Endothelial cell of umbilical vein (primary cell): ENCODE measurements around the gene PRR19. TPM values are rescaled to one million over a fixed set of nuclear protein-coding genes. Genes with fewer than 3 reads are reported as not detected.

Experiments used
- BruUV-seq: library from RNA; stranded (reverse); fragments of 400-500 nt; replicated peaks from 2 replicates; lab custom pipeline; 2021; lab: Mats Ljungman, UMichigan
- CTCF ChIA-PET: fragments of 300-600, 350-600 bp; sonication (Branson Sonifier 250); formaldehyde crosslinking; loops from one replicate; lab custom pipeline; 2021; ENCODE audit warnings: antibody characterized with exemption, inconsistent platforms; lab: Charles Lee
- POLR2A ChIA-PET: fragments of 300-600, 350-600 bp; sonication (Branson Sonifier 250); formaldehyde crosslinking; loops from one replicate; lab custom pipeline; 2021; ENCODE audit warnings: antibody characterized with exemption, inconsistent platforms; lab: Charles Lee
- DNase-seq: peaks from one replicate; pipeline ENCODE4 v3.0.0-alpha.2; 2011; ENCODE audit warnings: low read depth, low spot score
- FAIRE-seq: peaks from 2 replicates; lab custom pipeline; 2011; peaks lifted over from hg19 to GRCh38; lab: Jason Lieb, UNC
- H2AFZ ChIP-seq: 2 replicates; pipeline ENCODE4 v1.6.0; 2012; ENCODE audit warnings: low read depth, low read length, control low read depth, inconsistent platforms
- H3K27ac ChIP-seq: 2 replicates; pipeline ENCODE4 v1.5.1; 2011; ENCODE audit warnings: low read depth, mild to moderate bottlenecking, control low read depth, low read length, moderate library complexity; ENCODE audit not compliant: insufficient read depth
- H3K27me3 ChIP-seq, 2 experiments: 2 replicates each; pipeline versions ENCODE4 v1.6.0 to v1.6.1; 2011; ENCODE audit warnings: low read length in 2 of 2, mixed read lengths in 1 of 2; ENCODE audit not compliant: control insufficient read depth in 2 of 2, insufficient read depth in 2 of 2
- H3K36me3 ChIP-seq, 2 experiments: 2 replicates in 1 of 2; 3 replicates in 1 of 2; pipeline ENCODE4 v1.5.1; 2011; ENCODE audit warnings: low read length in 2 of 2, mild to moderate bottlenecking in 1 of 2, moderate library complexity in 1 of 2; ENCODE audit not compliant: control insufficient read depth in 2 of 2, insufficient read depth in 2 of 2; ENCODE audit errors: extremely low read depth in 1 of 2
- H3K4me1 ChIP-seq: 3 replicates; pipeline ENCODE4 v1.5.1; 2011; ENCODE audit warnings: mild to moderate bottlenecking, low read length; ENCODE audit not compliant: control insufficient read depth, insufficient read depth; ENCODE audit errors: extremely low read depth
- H3K4me2 ChIP-seq: 2 replicates; pipeline ENCODE4 v1.6.1; 2011; ENCODE audit warnings: low read length, control low read depth, mixed read lengths; ENCODE audit not compliant: insufficient read depth
- H3K4me3 ChIP-seq, 3 experiments: fragments of 200-600 bp in 1 of 3; sonication (generic), shearing (Covaris generic) in 1 of 3; replicated peaks in 1 of 3; 2 replicates each; pipeline ENCODE4 v1.5.1; 2011 to 2016; ENCODE audit warnings: control low read depth in 3 of 3, low read length in 3 of 3, mild to moderate bottlenecking in 2 of 3, inconsistent platforms in 1 of 3, low read depth in 1 of 3, moderate library complexity in 1 of 3; ENCODE audit not compliant: insufficient read depth in 1 of 3
- H3K79me2 ChIP-seq: 2 replicates; pipeline ENCODE4 v1.6.0; 2012; ENCODE audit warnings: low read length, inconsistent platforms; ENCODE audit not compliant: control insufficient read depth, insufficient read depth
- H3K9ac ChIP-seq: replicated peaks from 2 replicates; pipeline ENCODE3; 2011; ENCODE audit warnings: low read length, control low read depth; ENCODE audit not compliant: insufficient read depth; ENCODE audit errors: extremely low read depth
- H3K9me1 ChIP-seq: replicated peaks from 3 replicates; pipeline ENCODE4 v1.6.0; 2011; ENCODE audit warnings: mild to moderate bottlenecking, low read length; ENCODE audit not compliant: control insufficient read depth, insufficient read depth; ENCODE audit errors: extremely low read depth
- H3K9me3 ChIP-seq: replicated peaks from 2 replicates; pipeline ENCODE4 v1.5.1; 2012; ENCODE audit warnings: low read length, inconsistent platforms; ENCODE audit not compliant: control insufficient read depth, insufficient read depth
- H4K20me1 ChIP-seq: replicated peaks from 2 replicates; pipeline ENCODE3; 2011; ENCODE audit warnings: mild to moderate bottlenecking, low read length; ENCODE audit not compliant: control insufficient read depth, insufficient read depth; ENCODE audit errors: extremely low read depth
- CTCF ChIP-seq, 2 donors: IDR thresholded peaks; 1 replicate in 1 of 2; 2 replicates in 1 of 2; pipeline ENCODE4 v1.5.1; 2011; ENCODE audit warnings: low read length in 2 of 2, mild to moderate bottlenecking in 2 of 2, moderate library complexity in 2 of 2, control low read depth in 1 of 2, inconsistent platforms in 1 of 2, low read depth in 1 of 2; ENCODE audit not compliant: insufficient read depth in 1 of 2; ENCODE audit errors: extremely low read depth in 1 of 2
- EZH2 ChIP-seq: IDR thresholded peaks from 2 replicates; pipeline ENCODE4 v1.6.1; 2012; ENCODE audit warnings: borderline replicate concordance, low read depth, mild to moderate bottlenecking, moderate library complexity, low read length, inconsistent platforms; ENCODE audit not compliant: severe bottlenecking
- FOS ChIP-seq: IDR thresholded peaks from 2 replicates; pipeline ENCODE4 v1.6.1; 2011; ENCODE audit warnings: mild to moderate bottlenecking, low read length, moderate library complexity, borderline replicate concordance; ENCODE audit not compliant: insufficient read depth
- GATA2 ChIP-seq: IDR thresholded peaks from 2 replicates; pipeline ENCODE4 v1.7.0; 2011; ENCODE audit warnings: low read depth, mild to moderate bottlenecking, moderate library complexity, mixed read lengths, low read length; ENCODE audit not compliant: insufficient read length, insufficient read depth
- JUN ChIP-seq: IDR thresholded peaks from 2 replicates; pipeline ENCODE4 v1.6.1; 2011; ENCODE audit warnings: borderline replicate concordance, low read depth; ENCODE audit not compliant: insufficient read length, insufficient read depth
- MAX ChIP-seq: IDR thresholded peaks from 2 replicates; pipeline ENCODE4 v1.6.1; 2011; ENCODE audit not compliant: insufficient read depth, insufficient read length
- MYC ChIP-seq: IDR thresholded peaks from one replicate; pipeline ENCODE4 v1.6.1; 2011; ENCODE audit warnings: mild to moderate bottlenecking, low read depth, low read length
- POLR2A ChIP-seq: IDR thresholded peaks from 2 replicates; pipeline ENCODE4 v1.6.1; 2012; ENCODE audit warnings: low read depth, mild to moderate bottlenecking, control low read depth, low read length
- POLR2AphosphoS5 ChIP-seq: IDR thresholded peaks from 2 replicates; pipeline ENCODE4 v1.6.1; 2012; ENCODE audit warnings: low read depth, mild to moderate bottlenecking, control low read depth, low read length, moderate library complexity; ENCODE audit not compliant: insufficient read depth
- dilution Hi-C: fragments of 300-500 bp; cut with MboI; formaldehyde crosslinking; loops from one replicate; pipeline ENCODE4 v1.15.0; 2019; ENCODE audit warnings: low sequenced_read_pairs; ENCODE audit not compliant: extremely low pct_ligation_motif_present
- intact Hi-C: fragments of 100-400 bp; cut with micrococcal nuclease; formaldehyde crosslinking; loops from one replicate; pipeline ENCODE4 v1.10.0; 2022
- polyA plus RNA-seq, 4 experiments: library from polyadenylated mRNA; depleted of rRNA in 3 of 4; stranded (reverse) in 3 of 4; unstranded in 1 of 4; fragments of >200 nt; gene quantifications; 2 replicates each; pipeline versions ENCODE4 v1.2.1 to v1.2.3, GENCODE V29; 2011 to 2012; ENCODE audit warnings: missing spikeins in 1 of 4
- total RNA-seq: library from RNA; stranded (reverse); gene quantifications from 2 replicates; pipeline ENCODE4 v1.2.3, GENCODE V29; 2021

PRR19 gene
- total and polyA plus RNA-seq, 2 donors (not counting 3 experiments of a cell fraction or from before 2014, with no cell fraction given) = 1.0 to 1.4 TPM

- Histone ChIP-seq H3K79me2 (peaks cover 26% of the 10 kb centered on the region), H3K27ac (peak overlapping the region; percentile 59), H3K9me1 (no peaks in the 10 kb centered on the region), H3K4me3 (peak overlapping the region; percentile 40 to 64 (median 49)), H2AFZ (peak overlapping the region; percentile 97), H3K27me3 (no peaks in the 10 kb centered on the region), H4K20me1 (no peaks in the 10 kb centered on the region), H3K4me1 (peaks cover 22% of the 10 kb centered on the region), H3K36me3 (peaks cover 4 to 8% of the 10 kb centered on the region in 2 experiments), H3K9ac (peak overlapping the region; percentile 84), H3K9me3 (no peaks in the 10 kb centered on the region), H3K4me2 (peak overlapping the region; percentile 96)
- no TSS peak for BruUV-seq
- DNase-seq (no peak), FAIRE-seq (peak; percentile 33)
- intact Hi-C loops (loop anchor here (1.0 kb wide), 4 partner anchors 12 to 35 kb away; partner anchors contain the start of genes ERF, GSK3A, PAFAH1B3 and PRR19), dilution Hi-C loops (no loop called here)
- ChIA-PET CTCF (interaction anchor here (1.0 to 1.6 kb wide), 5 partner anchors 12 to 23 kb away, joined by 3 to 10 read pairs (median 5); no protein-coding TSS in a partner anchor), POLR2A (no interaction called here)
- TF ChIP-seq MAX (no peak), POLR2AphosphoS5 (no peak), POLR2A (no peak), JUN (no peak), CTCF (IDR thresholded peaks at IDR 0.05; ENCODE audit: extremely low read depth in 1 of 2, insufficient read depth in 1 of 2, low read depth in 1 of 2, low read length in 2 of 2) (no peak), EZH2 (no peak), FOS (no peak), MYC (no peak), GATA2 (no peak)
Measured at GRCh38 chr19:42267644-42268141, 34.2 kb upstream of the PRR19 start.
